GM23248 (cell line): ENCODE data around the gene PSMB8.

Experiments used
- EZH2 ChIP-seq: fragments of 200-600 bp; sonication (generic); IDR thresholded peaks from 2 replicates; pipeline ENCODE4 v1.6.1; 2018; ENCODE audit warnings: antibody characterized with exemption, mild to moderate bottlenecking; ENCODE audit not compliant: insufficient read depth, poor library complexity, severe bottlenecking
- EZH2phosphoT487 ChIP-seq: fragments of 200-600 bp; sonication (generic); IDR thresholded peaks from 2 replicates; pipeline ENCODE4 v1.6.1; 2018; ENCODE audit warnings: antibody characterized with exemption, moderate library complexity, mild to moderate bottlenecking, low read depth; ENCODE audit not compliant: insufficient read depth

DNA sequence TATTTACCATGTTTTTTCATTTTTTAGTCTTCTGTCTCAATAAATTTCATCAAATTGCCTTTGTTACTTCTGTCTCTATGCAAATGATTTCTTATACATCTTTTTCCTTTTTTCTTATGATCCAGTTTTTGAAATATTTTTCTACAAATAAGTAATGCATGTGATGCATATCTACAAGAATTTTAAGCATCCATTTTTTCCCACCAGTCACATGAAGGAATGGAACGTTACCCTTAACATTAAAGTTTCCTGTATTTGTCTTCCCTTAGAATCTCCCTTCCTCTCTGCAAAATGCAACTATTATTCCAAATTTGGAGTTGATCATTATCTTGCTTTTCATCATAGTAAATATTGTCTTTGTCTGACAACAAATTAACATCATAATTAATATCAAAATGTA lies 45.7 kb upstream of the PSMB8 start:
- TF ChIP-seq EZH2phosphoT487 (no peak), EZH2 (no peak)
